Measurements from ENCODE around the gene PLA1A.

- no peak for TF ChIP-seq POLR2A (IDR thresholded peaks at IDR 0.05)
- no peak for TF ChIP-seq CTCF (IDR thresholded peaks at IDR 0.05)
These were observed 14.0 kb downstream of the PLA1A start for GRCh38 chr3:119611664-119612063.
